ENCODE results near the gene KDM2A.

DNA sequence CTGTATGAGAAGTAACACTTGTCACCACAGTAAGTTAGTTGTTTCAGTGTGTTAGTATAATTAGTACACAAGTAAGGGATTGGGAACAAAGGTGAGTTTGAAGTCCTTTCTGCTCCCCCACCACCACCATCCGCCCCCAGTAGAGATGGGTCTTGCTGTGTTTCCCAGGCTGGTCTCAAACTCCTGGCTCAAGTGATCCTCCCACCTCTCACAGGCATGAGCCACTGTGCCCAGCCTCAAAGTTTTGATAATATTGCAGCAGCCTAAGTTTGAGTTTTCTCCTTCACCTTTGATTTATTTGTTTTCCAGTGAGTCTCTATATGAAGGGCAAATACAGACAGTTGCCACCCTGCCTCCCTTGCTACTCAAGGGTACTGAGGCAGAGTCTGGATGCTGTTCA, 123.5 kb downstream of the KDM2A start:
- no peak for TF ChIP-seq POLR2A (IDR thresholded peaks at IDR 0.05)
- TF ChIP-seq, protein P1, sequence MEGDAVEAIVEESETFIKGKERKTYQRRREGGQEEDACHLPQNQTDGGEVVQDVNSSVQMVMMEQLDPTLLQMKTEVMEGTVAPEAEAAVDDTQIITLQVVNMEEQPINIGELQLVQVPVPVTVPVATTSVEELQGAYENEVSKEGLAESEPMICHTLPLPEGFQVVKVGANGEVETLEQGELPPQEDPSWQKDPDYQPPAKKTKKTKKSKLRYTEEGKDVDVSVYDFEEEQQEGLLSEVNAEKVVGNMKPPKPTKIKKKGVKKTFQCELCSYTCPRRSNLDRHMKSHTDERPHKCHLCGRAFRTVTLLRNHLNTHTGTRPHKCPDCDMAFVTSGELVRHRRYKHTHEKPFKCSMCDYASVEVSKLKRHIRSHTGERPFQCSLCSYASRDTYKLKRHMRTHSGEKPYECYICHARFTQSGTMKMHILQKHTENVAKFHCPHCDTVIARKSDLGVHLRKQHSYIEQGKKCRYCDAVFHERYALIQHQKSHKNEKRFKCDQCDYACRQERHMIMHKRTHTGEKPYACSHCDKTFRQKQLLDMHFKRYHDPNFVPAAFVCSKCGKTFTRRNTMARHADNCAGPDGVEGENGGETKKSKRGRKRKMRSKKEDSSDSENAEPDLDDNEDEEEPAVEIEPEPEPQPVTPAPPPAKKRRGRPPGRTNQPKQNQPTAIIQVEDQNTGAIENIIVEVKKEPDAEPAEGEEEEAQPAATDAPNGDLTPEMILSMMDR (IDR thresholded peaks at IDR 0.05), result no peak
